Pulmonary artery endothelial cell (primary cell): ENCODE data around the gene MBTPS1. TPM values are rescaled to one million over a fixed set of nuclear protein-coding genes. Genes with fewer than 3 reads are reported as not detected.
A peak's percentile ranks its signal among the peaks of the same experiment; 100 is the strongest.

Experiments
- DNase-seq: peaks from one replicate; pipeline ENCODE4 v3.0.0-alpha.2; 2011; ENCODE audit warnings: low read depth, low spot score
- total RNA-seq: library from RNA; depleted of rRNA; stranded (reverse); fragments of >200 nt; gene quantifications from 2 replicates; pipeline ENCODE4 v1.2.3, GENCODE V29; 2014

MBTPS1 gene
- 127 and 145 TPM in 2 replicates for total RNA-seq

DNA sequence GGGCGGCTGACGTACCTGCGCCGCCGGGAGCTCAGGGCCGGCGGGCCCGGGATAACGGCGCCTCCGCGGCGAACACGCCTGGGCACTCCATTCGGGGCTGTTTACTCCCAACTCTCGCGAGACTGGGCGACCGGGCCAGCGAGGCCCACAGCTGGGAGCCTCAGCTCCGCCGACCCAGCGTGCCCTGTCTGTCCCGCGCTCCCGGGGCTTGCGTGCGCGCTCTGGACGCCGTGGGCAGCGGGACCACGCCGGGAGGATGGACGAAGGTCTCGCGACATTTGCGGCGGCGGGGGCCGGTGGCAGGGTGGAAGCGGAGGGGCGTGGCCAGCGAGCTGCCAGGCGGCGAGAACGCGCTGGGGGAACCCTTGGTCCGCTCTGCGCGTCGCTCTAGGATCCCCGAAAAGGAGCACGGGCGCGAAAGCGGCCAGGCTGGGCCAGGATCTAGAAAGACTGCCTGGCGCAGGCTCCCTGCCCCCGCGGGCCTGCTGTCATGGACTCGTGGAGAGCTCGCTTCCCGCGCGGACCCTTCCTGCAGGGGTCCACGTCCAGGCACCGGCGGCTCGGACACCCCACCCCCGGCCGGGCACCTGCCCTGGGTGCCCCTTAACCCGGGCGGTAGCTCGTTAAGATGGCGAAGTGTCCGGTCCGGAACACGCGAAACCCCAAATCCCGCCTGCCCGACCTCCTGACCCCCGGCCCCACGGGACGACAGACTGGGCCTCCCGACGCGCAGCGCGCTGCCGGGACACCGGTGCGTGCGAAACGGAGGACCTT, at the start of gene MBTPS1:
TSS of gene MBTPS1 (minus strand) at position 223 of the 774 bp plus-strand sequence. CDS start 15,159 bp downstream, outside the sequence.
- DNase-seq = peak; percentile 91

- no peak for DNase-seq
Measured at GRCh38 chr16:84165746-84166145, 49.0 kb upstream of the MBTPS1 start.

DNA sequence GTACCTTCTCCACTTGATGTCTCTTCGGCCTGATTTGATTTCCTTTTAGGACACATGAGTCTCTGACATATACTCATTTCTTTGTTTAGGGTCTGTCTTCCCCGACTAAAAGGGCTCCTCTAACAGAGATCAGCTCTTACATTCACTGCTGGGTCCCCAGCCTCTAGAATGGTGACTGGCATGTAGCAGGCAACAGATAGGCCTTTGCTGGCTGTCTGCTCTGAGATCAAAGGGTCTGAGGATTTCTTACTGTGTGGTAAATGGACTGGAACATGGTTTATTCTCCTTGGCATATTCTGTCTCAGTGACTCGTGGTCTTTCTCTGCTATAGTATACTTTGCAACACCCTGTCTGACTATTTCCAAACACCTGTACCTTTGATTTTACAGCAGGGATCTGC, 45.1 kb upstream of the MBTPS1 start:
- DNase-seq = no peak

DNA sequence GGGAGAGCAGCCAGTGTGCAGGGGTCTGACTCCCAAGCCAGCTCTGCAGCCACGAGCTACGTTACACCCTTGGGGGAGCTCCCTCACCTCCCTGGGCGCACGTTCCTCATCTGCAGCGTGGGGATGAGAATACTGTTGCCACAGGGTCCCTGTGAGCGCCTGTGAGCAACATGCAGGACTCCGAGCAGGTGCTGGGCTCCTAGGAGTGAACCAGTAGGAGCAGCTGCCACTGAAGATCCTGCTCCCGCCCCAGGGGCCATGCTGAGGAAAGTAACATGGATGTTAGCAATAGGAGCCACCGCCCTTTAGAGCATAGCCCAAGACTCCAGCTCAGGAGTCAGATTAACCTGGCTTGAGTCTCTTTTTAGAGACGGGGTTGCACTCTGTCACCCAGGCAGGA, 44.3 kb upstream of the MBTPS1 start:
- no peak for DNase-seq

DNA sequence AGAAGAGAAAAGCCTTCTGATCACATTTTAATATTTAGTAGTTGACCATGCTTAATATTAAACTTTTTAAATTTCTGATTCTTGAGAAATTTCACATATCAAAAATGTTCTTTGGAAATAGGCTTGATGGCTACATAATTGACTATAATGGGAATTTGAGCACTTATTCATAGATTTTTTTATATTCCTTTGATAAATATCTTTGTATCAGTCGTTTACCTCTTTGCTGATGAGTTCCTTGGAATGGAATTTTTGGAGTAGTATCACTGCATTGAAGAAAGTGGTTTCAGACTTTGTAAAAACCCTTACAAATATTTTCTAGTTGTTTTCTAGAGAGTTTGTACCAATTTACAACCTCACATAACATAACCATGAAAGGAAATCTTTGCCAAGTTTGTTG, 43.1 kb upstream of the MBTPS1 start:
- no peak for DNase-seq

- no peak for DNase-seq
Measured at GRCh38 chr16:84159007-84159406, 42.3 kb upstream of the MBTPS1 start.

GRCh38 chr16:84156342-84156784, 39.6 kb upstream of the MBTPS1 start:
- no peak for DNase-seq

DNA sequence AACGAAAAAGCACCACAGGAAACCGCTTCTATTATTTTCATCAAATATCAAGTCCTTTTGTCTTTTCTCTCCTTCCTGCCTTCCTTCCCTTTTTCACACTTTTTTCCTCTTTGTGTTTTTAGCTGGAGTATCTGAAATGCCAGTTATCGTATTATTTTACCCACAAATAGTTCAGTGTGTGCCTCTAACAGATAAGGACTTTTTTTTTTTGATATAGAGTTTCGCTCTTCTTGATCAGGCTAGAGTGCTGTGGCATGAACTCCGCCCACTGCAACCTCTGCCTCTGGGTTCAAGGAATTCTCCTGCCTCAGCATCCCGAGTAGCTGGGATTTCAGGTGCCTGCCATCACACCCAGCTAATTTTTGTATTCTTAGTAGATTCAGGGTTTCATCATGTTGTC, 39.0 kb upstream of the MBTPS1 start:
- DNase-seq = no peak

DNA sequence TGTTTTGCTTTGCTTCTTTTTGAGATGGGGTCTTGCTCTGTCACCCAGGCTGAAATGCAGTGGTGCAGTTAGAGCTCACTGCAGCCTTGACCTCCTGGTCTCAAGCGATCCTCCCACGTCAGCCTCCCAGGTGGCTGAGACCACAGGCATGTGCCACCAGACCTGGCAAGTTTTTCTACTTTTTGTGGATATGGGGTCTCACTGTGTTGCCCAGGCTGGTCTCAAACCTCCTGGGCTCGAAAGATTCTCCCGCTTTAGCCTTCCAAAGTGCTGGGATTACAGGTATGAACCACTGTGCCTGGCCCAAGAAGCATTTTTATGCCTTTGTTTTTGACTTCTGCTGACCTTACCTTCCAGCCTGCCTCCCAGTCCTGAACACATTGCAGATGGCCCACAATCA, 38.5 kb upstream of the MBTPS1 start:
- DNase-seq = no peak

DNA sequence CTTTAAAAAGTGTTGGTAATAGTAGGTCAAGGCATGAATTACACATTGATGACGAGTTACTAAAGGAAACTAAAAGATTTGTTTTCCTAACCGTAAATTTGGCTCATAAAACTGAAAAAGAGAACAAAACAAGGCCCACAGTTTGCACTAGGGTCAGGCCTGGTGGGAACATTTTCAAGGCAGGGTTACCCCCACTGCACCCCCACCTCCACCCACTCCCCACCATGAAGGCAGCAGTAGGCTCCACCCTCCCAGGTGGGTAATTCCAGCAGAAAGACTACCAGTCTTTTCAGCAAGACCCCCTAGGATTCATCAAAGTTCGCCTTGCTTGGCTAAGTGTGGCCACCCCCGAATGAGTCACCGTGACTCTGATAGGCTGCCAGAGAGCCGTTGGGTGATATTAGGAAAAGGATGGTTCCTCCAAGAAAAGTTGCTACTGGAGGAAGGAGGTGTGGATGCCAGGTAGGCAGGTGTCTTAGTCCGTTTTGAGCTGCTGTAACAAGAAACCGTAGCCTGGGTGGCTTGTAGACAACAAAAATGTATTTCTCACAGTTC, 37.0 kb upstream of the MBTPS1 start:
- DNase-seq = no peak

GRCh38 chr16:84150926-84151325, 34.2 kb upstream of the MBTPS1 start:
- no peak for DNase-seq

- DNase-seq = peak; percentile 8
Measured at GRCh38 chr16:84144859-84145639, 28.3 kb upstream of the MBTPS1 start, which contains the start of the genes DNAAF1 and HSDL1. Gene DNAAF1 (plus strand): TSS chr16:84145308. CDS start chr16:84145441, 133 bp downstream. Gene HSDL1 (minus strand): TSS chr16:84145177. CDS start chr16:84131321, 13,856 bp downstream.

DNA sequence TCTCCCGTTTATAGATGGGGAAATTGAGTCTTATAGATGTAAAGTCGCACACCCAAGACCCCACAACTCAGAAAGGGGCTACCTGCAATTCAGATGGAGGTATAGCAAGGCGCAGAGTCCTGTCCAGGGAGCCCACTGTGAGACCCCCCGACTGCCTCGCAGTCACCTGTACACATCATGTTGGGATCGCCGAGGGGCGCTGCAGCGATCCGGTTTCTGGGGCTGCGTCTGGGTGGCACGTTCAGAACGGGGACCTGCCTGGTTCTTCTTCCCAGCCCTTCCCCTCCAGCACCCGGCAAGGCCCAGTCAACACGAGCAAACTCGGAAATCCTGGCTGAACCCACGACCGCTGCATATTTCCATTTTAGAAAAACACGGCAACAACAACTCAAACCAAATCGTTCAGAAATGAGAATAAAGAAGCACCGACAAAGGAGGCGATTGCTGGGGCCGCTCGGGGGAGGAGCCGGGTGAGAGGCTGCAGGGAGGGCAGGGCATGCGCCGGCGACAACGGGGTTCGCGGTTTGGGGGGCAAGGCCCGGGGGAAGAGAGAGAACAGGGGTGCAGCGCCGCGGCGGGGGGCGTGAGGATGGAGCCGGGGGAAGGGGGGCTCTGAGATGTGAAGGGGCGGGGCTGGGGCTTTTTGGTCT, 27.6 kb upstream of the MBTPS1 start:
- no peak for DNase-seq

DNA sequence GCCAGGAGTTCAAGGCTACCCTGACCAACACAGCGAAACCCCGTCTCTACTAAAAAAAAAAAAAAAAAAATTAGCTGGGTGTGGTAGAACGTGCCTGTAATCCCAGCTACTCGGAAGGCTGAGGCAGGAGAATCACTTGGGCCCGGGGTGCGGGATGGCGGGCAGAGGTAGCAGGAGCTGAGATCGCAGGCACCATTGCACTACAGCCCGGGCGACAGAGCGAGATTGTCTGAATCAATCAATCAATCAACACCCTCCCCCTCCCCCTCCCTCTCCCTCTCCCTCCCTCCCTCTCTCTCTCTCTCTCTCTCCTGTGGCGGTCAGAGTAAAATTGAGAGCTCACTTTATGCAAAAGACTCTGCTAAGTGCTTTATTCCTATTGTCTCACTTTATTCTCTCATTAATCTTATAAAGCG, 27.1 kb upstream of the MBTPS1 start:
- DNase-seq = no peak

DNA sequence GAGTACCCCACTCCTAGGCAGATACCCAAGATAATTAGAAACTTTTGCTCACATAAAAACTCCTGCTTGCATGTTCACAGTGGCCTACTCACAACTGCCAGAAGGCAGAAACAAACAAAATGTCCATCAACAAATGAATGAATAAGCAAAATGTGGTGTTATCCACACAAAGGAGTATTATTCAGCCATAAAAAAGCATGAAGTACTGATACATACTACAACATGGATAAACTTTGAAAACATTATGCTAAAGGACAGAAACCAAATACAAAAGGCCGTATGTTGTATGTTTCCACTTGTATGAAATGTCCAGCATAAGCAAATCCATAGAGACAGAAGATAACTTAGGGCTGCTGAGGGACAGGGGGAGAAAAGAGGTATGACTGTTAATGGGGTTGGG, 26.3 kb upstream of the MBTPS1 start:
- DNase-seq = no peak

DNA sequence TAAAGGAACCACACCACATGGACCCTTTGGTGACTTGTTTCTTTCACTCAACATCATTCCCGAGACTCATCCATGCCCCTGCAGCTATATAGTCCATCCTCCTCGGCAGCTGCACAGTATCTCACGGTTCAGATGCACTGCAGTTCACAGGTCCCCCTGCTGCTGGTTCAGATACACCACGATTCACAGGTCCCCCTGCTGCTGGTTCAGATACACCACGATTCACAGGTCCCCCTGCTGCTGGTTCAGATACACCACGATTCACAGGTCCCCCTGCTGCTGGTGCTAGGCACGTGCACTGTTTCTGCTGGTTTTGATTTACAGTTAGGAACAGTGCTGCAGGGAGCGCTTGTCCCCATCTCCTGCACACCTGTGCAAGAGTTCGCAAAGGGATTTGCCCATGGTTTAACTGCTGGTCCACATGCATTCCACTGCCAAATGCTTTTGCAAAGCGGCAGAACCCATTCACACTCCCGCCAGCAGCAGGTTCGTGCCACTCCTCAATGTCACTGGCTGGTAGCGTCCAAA, 24.5 kb upstream of the MBTPS1 start:
- no peak for DNase-seq

GRCh38 chr16:84139628-84140258, 23.0 kb upstream of the MBTPS1 start:
- DNase-seq = no peak

DNA sequence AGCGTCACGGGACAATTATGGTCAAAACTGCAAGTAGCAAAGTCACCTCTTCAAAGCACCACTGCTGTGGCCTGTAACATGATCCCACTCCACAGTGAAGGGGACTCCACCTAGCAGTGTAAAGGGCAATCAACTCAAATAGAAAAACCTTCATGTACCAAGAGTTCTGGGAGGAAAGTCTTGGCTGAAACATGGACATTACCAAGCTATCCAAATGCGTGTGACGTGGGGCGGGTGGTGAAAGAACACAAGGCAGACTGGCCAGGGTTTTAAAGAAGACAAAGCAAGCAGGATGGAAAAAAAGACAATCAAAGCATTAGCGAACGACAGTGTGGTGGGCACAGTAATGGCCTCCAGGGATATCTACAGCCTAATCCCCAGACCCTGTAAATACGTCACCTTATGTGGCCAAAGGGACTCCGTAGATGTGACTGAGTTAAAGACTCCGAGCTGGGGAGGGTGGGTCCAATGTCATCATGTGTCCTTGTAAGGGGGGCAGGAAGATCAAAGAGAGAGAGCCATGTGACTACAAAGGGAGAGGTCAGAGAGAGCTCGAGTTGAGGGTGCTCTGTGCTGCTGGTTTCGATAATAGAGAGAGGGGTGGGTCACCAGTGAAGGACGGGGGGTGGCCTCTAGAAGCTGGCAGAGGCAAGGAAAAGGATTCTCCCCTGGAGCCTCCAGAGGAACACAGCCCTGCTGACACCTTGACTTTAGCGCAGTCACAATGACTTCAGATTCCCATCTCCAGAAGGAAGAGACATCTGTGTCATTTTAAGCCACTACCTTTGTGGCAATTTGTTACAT, 22.3 kb upstream of the MBTPS1 start:
- no peak for DNase-seq

DNA sequence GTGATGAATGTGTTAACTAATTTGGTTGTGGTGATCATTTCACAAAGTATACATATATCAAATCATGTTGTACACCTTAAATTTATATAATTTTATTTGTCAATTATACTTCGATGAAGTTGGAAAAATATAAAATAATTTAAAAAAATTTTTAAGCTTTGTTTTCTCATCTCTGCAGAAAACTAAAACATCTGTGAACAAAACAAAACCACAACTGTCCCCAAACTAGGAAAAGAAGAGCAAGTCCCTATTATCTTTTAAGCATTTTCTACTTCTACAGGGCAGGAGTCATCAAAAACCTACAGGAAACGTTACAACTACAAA, 21.7 kb upstream of the MBTPS1 start:
- no peak for DNase-seq

- no peak for DNase-seq
Measured at GRCh38 chr16:84137769-84138357, 21.1 kb upstream of the MBTPS1 start.
